HG03342 (cell line): ENCODE results near the gene CTCF.

Source experiments
- ATAC-seq: cut with Tn5 transposase; IDR thresholded peaks from one replicate; pipeline ENCODE4 v1.9.1; 2021; ENCODE audit warnings: mild to moderate bottlenecking, moderate library complexity; ENCODE audit not compliant: unreplicated experiment

Gene CTCF

DNA sequence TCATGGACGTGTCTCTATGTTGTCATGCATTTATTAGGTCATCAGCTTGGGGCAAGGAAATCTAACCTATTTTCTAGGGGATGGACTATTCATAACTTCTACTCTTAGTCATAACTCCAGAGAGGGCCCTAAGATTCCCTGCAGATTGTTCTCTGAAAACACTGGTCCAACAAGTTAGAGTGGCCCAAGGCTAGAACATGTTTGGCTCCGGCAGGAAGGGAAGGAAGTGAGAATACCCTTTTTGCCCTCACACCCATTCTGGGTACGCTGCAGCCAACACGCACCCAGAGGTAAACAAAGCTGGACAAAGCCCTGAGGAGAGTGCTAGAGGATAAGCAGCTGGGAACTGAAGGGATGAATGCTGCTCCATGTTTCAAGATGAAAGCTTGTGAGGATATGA lies 114.2 kb downstream of the CTCF start:
- no peak for ATAC-seq

DNA sequence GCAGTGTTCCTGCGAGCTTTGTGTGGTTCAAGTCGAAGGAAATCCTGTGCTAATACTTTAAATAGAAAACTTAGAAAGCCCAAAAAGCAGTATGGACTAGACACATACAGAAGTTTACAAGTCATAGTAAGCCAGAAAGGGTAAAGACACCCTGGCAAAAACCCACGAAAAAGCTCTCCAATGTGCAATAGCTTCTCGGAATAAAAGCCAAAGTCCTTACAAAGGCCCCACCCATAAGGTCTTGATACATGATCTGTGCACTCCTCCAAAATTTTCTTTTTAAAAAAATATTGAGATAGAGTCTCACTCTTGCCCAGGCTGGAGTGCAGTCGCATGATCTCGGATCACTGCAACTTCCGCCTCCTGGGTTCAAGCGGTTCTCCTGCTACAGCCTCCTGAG lies 114.6 kb downstream of the CTCF start:
- ATAC-seq: no peak

DNA sequence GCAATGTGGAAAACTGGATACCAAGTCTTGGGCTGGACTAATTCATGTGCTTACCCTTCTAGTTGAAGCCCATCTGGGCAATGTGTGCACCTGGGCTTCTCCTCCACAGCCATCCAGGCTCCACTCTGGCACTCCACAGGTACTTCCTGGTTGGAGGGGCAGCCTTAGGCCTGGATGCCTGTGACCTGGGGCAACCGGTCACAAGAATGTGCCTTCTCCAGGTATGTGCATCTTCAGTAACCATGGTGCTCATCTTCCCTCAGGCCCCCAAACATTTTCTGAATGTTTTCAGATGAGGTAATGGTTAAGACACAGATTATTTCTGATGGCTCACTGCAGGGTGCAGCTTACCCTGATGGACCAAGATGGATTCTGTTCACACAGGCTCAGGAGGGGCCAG lies 115.4 kb downstream of the CTCF start:
- no peak for ATAC-seq

DNA sequence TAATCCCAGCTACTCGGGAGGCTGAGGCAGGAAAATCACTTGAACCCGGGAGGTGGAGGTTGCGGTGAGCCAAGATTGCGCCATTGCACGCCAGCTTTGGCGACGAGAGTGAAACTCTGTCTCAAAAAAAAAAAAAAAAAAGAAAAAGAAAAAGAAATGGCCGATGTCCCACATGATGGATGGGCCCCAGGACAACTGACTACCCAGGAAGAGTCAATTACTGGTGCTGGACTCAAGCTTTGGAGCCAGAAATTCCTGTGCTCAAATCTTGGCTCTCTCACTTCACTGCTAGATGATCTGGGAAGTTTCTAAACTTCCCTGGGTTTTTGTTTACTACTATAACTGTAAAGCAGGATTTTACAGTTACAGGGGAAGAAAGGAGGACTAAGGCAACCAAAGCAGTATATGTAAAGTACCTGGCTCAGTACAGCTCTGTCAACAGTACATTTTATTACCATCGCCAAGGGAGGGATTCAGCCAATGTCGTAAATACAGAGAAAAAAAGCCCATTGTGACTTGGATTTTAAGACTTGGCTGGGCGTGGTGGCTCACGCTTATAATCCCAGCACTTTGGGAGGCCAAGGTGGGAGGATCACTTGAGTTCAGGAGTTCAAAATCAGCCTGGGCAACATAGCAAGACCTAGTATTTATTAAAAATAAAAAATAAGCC lies 116.2 kb downstream of the CTCF start:
- ATAC-seq: no peak

DNA sequence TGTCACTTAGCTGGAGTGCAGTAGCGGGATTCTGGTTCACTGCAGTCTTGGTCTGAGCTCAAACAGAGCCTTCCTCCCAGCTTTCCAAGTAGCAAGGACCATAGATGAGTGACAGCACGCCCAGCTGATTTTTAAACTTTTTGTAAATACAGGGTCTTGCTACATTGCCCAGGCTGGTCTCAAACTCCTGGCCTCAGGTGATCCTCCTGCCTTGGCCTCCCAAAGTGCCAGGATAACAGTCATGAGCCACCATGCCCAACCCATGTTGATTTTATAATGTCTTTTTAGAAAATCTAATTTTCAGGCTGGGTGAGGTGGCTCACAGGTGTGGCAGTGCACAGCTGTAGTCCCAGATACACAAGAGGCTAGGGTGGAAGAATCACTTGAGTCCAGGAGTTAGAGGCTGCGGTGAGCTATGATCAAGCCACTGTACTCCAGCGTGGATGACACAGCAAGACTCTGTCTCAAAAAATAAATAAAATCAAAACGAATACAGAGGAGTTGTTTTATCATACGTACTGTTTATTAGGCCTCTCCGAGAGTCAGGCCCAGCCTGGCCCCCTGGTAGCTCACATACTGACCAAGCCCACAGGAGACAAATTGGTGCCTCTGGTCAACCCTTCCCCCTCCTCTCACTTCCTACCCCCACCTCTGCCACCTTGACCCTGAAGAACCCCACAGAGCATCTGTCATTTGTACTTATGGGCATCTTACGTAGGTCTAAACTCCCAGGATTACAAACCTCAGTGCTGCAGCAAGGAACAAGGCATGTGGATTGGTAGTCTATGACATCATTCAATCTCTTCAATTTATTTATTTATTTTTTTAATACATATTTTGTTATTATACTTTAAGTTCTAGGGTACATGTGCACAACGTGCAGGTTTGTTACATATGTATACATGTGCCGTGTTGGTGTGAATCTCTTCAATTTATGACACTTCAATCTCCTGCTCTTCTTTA lies 117.9 kb downstream of the CTCF start:
- ATAC-seq: no peak

DNA sequence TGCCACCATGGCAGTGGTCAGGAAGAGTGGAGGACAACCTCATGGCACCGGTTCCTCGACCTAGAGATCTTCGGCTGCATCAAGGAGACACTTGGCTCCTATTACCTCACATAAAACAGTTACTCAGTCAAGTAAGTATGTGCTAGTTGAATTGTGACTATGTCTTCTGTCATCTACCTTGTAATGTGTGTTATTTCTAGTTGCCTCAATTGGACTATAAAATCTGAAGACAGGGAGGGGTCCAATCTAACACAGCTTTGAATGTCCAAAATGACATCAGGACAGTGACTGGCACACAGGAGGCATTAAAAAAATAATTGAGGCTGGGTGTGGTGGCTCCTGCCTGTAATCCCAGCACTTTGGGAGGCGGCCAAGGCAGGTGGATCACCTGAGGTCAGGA lies 121.4 kb downstream of the CTCF start:
- no peak for ATAC-seq

DNA sequence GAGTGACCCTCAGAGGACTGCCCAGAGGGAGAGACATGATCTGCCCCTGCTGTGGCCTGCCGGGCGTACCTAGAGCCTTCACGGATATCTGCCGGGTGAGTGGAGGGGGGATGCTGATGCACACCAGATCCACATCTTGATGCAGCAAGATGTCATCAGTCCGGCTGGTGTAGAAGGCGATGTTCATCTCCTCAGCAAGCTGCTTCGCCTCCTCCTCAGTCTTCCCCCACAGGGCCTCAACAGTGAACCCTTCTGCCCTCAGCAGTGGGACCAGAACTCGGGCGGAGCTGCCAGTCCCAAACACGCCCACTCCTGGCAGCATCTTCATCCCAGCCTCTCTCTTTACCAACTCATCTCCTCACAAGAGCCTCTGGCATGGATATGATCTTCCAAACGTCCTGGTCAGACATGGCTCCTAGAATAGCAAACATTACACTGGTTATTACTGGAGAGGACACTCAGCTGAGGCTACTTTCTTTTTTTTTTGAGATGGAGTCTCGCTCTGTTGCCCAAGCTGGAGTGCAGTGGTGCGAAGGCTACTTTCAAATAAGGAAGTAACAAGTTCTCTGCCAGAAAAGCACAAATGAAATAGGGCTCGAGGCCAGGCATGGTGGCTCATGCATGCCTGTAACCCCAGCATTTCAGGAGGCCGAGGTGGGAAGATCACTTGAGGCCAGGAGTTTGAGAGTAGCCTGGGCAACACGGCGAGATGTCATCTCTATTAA lies 123.2 kb downstream of the CTCF start:
- no peak for ATAC-seq
